ENCODE results near the gene RGS17.

DNA sequence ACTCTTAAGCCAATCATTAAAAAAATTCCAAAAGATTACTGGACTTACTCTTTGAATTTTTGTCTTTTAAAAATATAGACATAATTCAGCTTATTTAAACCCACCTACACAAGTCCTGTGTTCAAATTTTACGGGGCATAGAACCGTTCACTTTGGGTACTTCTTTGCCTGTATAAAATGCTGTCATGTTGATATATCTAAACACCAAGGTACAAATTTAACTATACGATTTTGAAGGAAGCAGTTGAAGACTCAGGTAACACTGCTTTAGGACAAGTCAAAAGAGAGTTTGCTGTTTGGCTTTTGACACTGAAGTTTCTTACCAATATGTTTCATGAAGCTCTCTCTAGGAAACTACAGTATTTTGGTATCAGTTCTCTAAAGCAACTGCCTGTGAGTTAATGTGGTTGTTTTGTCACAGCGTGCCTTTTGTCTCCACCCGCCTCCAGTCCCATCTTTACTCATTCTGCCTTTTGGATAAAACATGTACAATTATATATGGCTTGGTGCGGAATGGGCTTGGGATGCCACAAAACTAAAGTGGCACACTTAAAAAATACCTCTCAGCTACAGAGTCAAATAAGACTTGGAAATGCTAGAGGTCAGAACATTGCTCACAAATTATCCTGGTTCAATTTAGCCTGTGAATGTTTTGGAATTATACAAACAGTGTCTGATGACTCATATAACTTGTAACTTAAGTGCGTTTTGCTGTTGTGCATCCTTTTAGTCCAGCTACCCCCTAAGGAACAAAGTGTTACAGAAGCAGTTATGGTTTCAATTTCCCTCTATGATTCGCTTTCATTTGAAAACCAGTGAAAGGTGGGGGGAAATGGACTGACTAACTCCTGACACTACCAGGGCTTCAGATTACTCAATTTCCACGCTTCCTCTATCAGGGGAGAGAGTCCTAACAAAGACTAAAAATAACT lies 38.7 kb downstream of the RGS17 start:
- TF ChIP-seq ZBTB7A (IDR thresholded peaks at IDR 0.05; ENCODE audit: low read depth) (no peak), RAD21 (IDR thresholded peaks at IDR 0.05; ENCODE audit: low read depth) (no peak)
- TF ChIP-seq, protein P1, sequence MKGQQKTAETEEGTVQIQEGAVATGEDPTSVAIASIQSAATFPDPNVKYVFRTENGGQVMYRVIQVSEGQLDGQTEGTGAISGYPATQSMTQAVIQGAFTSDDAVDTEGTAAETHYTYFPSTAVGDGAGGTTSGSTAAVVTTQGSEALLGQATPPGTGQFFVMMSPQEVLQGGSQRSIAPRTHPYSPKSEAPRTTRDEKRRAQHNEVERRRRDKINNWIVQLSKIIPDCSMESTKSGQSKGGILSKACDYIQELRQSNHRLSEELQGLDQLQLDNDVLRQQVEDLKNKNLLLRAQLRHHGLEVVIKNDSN (IDR thresholded peaks at IDR 0.05): no peak
